Memory B cell (primary cell): ENCODE results near the gene TMEM272.
A peak's percentile ranks its signal among the peaks of the same experiment; 100 is the strongest.

Experiments used
- ATAC-seq: fragments of 150-1000 bp; cut with Tn5 transposase; 2 replicates; pipeline ENCODE4 v1.10.0; 2021; ENCODE audit warnings: low read depth, mild to moderate bottlenecking, moderate library complexity
- DNase-seq, 2 donors: peaks; one replicate each; pipeline ENCODE4 v3.0.0; 2022; ENCODE audit warnings: low spot score in 2 of 2
- H3K27ac Mint-ChIP-seq: one replicate; pipeline ENCODE4 v1.8.0; 2022; ENCODE audit warnings: mild to moderate bottlenecking, moderate library complexity, mixed read lengths
- H3K27me3 Mint-ChIP-seq: one replicate; pipeline ENCODE4 v1.8.0; 2022; ENCODE audit warnings: mixed read lengths
- H3K36me3 Mint-ChIP-seq: one replicate; pipeline ENCODE4 v1.8.0; 2022; ENCODE audit warnings: mild to moderate bottlenecking, mixed read lengths
- H3K4me1 Mint-ChIP-seq: one replicate; pipeline ENCODE4 v1.8.0; 2022; ENCODE audit warnings: mixed read lengths
- H3K4me3 Mint-ChIP-seq: one replicate; pipeline ENCODE4 v1.8.0; 2022; ENCODE audit warnings: mild to moderate bottlenecking, moderate library complexity, mixed read lengths
- H3K9me3 Mint-ChIP-seq: one replicate; pipeline ENCODE4 v1.8.0; 2022; ENCODE audit warnings: mixed read lengths

The TMEM272 gene

DNA sequence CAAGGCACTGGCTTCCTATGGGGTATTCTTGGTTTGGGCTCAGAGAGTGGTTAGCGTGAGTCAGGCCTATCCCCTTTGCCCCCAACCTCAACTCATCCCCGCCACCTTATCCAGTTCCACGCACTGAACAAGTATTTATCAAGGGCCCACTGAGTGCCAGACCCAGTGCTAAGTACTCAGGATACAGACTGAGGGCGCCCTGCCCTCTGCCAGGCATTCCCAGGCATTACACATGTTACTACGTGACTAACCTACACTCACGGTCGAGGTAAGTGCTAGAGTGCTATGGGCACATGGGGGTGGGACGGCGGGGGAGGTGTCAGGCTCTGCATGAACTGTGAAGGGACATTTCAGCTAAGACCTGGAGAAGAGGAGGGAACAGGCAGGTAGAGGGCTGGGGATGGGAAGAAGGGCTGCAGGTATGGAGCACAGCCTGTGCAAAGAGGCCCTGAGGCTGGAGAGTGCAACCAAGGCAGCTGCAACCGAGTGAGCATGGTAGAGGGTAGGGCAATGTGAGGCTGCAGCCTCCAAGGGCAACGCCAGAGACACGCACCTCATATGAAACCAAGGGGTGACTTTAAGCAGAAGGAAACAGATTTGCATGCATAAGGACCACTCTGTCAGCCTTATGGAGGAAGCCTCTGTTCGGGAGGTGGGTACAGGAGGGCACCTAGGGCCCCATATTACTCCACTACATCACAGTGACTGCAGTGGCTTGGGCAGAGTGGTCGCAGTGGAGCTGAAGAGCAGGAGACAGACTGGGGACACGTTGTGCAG, 63.5 kb downstream of the TMEM272 start:
- DNase-seq, result no peak

DNA sequence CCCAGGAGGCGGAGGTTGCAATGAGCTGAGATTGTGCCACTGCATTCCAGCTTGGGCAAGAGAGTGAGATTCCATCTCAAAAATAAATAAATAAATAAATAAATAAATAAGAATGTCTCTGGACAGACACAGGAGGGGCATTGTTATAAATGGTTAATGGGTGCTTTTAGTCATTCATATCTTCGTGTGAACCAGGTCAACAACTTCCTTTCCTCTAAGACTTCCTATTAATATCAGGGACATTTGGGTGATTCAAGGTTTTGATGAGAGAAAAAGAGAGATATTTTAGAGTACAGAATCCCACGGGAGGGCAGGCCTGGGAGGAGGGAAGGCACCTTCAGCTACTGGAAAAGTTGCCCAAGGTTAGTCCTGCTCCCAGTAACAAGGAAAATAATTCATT, 64.9 kb downstream of the TMEM272 start:
- Mint-ChIP-seq H3K4me3 (no peak overlapping the region), H3K9me3 (no peaks in the 10 kb centered on the region)

More for the DNA sequence above, 63.5 kb downstream of the TMEM272 start:
- Mint-ChIP-seq H3K4me1 (peaks cover 15% of the 10 kb centered on the region), H3K4me3 (peak overlapping the region; percentile 15), H3K36me3 (peaks cover 9% of the 10 kb centered on the region), H3K27me3 (no peaks in the 10 kb centered on the region), H3K9me3 (no peaks in the 10 kb centered on the region), H3K27ac (peak overlapping the region; percentile 21)
- peak; percentile 81 for ATAC-seq

GRCh38 chr13:51778392-51778791, 66.6 kb downstream of the TMEM272 start:
- no peaks in the 10 kb centered on the region for H3K9me3 Mint-ChIP-seq
- peaks cover 15% of the 10 kb centered on the region for H3K4me1 Mint-ChIP-seq
- DNase-seq (no peak), ATAC-seq (no peak)
- no peaks in the 10 kb centered on the region for H3K27me3 Mint-ChIP-seq
- H3K4me3 Mint-ChIP-seq, result no peak overlapping the region
- H3K27ac Mint-ChIP-seq, result no peak overlapping the region
- H3K36me3 Mint-ChIP-seq, result peaks cover 9% of the 10 kb centered on the region

More for the DNA sequence above, 64.9 kb downstream of the TMEM272 start:
- Mint-ChIP-seq H3K27me3 (no peaks in the 10 kb centered on the region), H3K27ac (no peak overlapping the region), H3K4me1 (peaks cover 15% of the 10 kb centered on the region), H3K36me3 (peaks cover 9% of the 10 kb centered on the region)
- DNase-seq, result no peak
- no peak for ATAC-seq

- H3K4me3 Mint-ChIP-seq, result no peak overlapping the region
- H3K27ac Mint-ChIP-seq, result no peak overlapping the region
- DNase-seq, result no peak
- H3K4me1 Mint-ChIP-seq, result peaks cover 15% of the 10 kb centered on the region
- H3K9me3 Mint-ChIP-seq, result no peaks in the 10 kb centered on the region
- ATAC-seq, result no peak
- peaks cover 9% of the 10 kb centered on the region for H3K36me3 Mint-ChIP-seq
- H3K27me3 Mint-ChIP-seq, result no peaks in the 10 kb centered on the region
These were observed 67.1 kb downstream of the TMEM272 start for GRCh38 chr13:51777921-51778320.

GRCh38 chr13:51776179-51776578, 68.8 kb downstream of the TMEM272 start:
- Mint-ChIP-seq H3K4me3 (no peak overlapping the region), H3K36me3 (peaks cover 5% of the 10 kb centered on the region), H3K9me3 (no peaks in the 10 kb centered on the region), H3K4me1 (peaks cover 5% of the 10 kb centered on the region), H3K27me3 (no peaks in the 10 kb centered on the region), H3K27ac (no peak overlapping the region)
- DNase-seq, result no peak
- no peak for ATAC-seq

GRCh38 chr13:51773515-51773914, 71.5 kb downstream of the TMEM272 start:
- H3K36me3 Mint-ChIP-seq, result peaks cover 3% of the 10 kb centered on the region
- H3K9me3 Mint-ChIP-seq, result no peaks in the 10 kb centered on the region
- H3K27ac Mint-ChIP-seq, result no peak overlapping the region
- H3K4me3 Mint-ChIP-seq, result no peak overlapping the region
- ATAC-seq (no peak), DNase-seq (no peak)
- H3K4me1 Mint-ChIP-seq, result peaks cover 11% of the 10 kb centered on the region
- H3K27me3 Mint-ChIP-seq, result no peaks in the 10 kb centered on the region

GRCh38 chr13:51772781-51773180, 72.2 kb downstream of the TMEM272 start:
- Mint-ChIP-seq H3K36me3 (peaks cover 3% of the 10 kb centered on the region), H3K4me1 (peaks cover 11% of the 10 kb centered on the region), H3K27me3 (no peaks in the 10 kb centered on the region), H3K4me3 (no peak overlapping the region), H3K9me3 (no peaks in the 10 kb centered on the region), H3K27ac (no peak overlapping the region)
- DNase-seq, result no peak
- ATAC-seq, result no peak

DNA sequence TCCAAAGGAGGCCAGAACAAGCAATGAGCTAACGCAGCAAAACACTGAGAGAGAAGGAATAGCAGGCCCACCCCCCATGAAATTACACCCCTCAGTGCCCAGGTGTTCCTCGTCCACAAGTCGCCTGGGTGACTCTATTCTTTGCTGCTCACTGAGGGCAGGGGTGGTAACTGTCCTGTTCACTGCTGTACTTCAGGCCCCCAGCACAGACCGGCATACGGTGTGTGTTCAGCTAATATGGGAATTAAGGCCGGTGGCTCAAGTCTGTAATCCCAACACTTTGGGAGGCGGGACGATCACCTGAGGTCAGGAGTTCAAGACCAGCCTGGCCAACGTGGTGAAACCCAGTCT, 72.9 kb downstream of the TMEM272 start:
- H3K4me3 Mint-ChIP-seq, result no peak overlapping the region
- no peaks in the 10 kb centered on the region for H3K27me3 Mint-ChIP-seq
- H3K4me1 Mint-ChIP-seq, result peaks cover 11% of the 10 kb centered on the region
- DNase-seq (no peak), ATAC-seq (no peak)
- peaks cover 3% of the 10 kb centered on the region for H3K36me3 Mint-ChIP-seq
- H3K27ac Mint-ChIP-seq, result peak overlapping the region; percentile 3
- no peaks in the 10 kb centered on the region for H3K9me3 Mint-ChIP-seq

DNA sequence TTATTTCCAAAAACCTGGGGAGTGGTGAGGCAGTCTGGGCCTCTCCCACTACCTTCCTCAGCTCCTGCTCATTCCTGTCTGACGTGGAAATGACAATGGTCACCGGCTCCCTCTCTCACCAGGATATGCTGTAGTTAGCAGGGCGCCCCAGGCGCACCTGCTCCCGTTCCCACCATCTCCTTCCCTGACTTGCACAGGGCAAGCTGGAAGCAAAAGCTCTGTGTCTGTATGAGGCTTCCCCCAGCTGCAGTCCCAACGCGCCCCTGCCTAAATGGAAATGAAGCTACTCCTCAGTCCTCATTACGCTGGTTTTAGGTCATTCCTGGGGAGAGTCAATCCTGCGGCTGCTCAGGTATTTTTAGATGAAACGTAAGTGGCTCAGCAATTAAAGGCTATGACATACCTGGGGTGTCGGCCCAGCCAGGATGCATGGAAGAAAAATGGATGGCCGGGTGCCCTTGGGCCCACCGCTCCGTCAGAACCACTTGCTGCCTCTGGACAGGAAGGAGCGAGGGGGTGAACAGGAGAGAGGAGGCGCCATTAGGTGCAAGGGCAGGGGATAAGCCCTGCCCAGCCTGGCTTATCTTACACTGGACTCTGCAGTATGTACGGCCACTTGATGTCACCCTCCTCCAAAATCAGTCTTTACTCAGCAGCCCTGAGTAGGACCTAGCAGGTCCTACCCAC, 73.4 kb downstream of the TMEM272 start:
- peaks cover 11% of the 10 kb centered on the region for H3K4me1 Mint-ChIP-seq
- H3K9me3 Mint-ChIP-seq, result no peaks in the 10 kb centered on the region
- peak overlapping the region; percentile 11 for H3K4me3 Mint-ChIP-seq
- DNase-seq, result no peak
- H3K27me3 Mint-ChIP-seq, result no peaks in the 10 kb centered on the region
- no peak for ATAC-seq
- peak overlapping the region; percentile 3 for H3K27ac Mint-ChIP-seq
- peaks cover 5% of the 10 kb centered on the region for H3K36me3 Mint-ChIP-seq

- Mint-ChIP-seq H3K4me3 (peak overlapping the region; percentile 11), H3K9me3 (no peaks in the 10 kb centered on the region), H3K27me3 (no peaks in the 10 kb centered on the region), H3K27ac (no peak overlapping the region), H3K36me3 (peaks cover 10% of the 10 kb centered on the region), H3K4me1 (peaks cover 11% of the 10 kb centered on the region)
- DNase-seq (peak in 1 of 2 donors; percentile 19), ATAC-seq (peak; percentile 96)
These were observed 74.1 kb downstream of the TMEM272 start for GRCh38 chr13:51770681-51771417.

- DNase-seq (no peak), ATAC-seq (no peak)
- no peaks in the 10 kb centered on the region for H3K27me3 Mint-ChIP-seq
- H3K36me3 Mint-ChIP-seq, result peaks cover 10% of the 10 kb centered on the region
- H3K4me1 Mint-ChIP-seq, result peaks cover 11% of the 10 kb centered on the region
- H3K9me3 Mint-ChIP-seq, result no peaks in the 10 kb centered on the region
- H3K4me3 Mint-ChIP-seq, result no peak overlapping the region
- H3K27ac Mint-ChIP-seq, result no peak overlapping the region
These were observed 74.8 kb downstream of the TMEM272 start for GRCh38 chr13:51770160-51770559.

GRCh38 chr13:51769455-51770127, 75.4 kb downstream of the TMEM272 start:
- peaks cover 15% of the 10 kb centered on the region for H3K4me1 Mint-ChIP-seq
- H3K9me3 Mint-ChIP-seq, result no peaks in the 10 kb centered on the region
- H3K4me3 Mint-ChIP-seq, result no peak overlapping the region
- DNase-seq, result no peak
- peaks cover 10% of the 10 kb centered on the region for H3K36me3 Mint-ChIP-seq
- no peaks in the 10 kb centered on the region for H3K27me3 Mint-ChIP-seq
- H3K27ac Mint-ChIP-seq, result peak overlapping the region; percentile 13
- ATAC-seq, result no peak

- Mint-ChIP-seq H3K4me1 (peaks cover 20% of the 10 kb centered on the region), H3K4me3 (no peak overlapping the region), H3K36me3 (peaks cover 10% of the 10 kb centered on the region), H3K27me3 (no peaks in the 10 kb centered on the region), H3K9me3 (no peaks in the 10 kb centered on the region), H3K27ac (no peak overlapping the region)
- DNase-seq (no peak), ATAC-seq (no peak)
These were observed 76.0 kb downstream of the TMEM272 start for GRCh38 chr13:51768976-51769375.
